Fibroblast of lung (primary cell): ENCODE data around the gene BEND4. TPM values are rescaled to one million over a fixed set of nuclear protein-coding genes. Genes with fewer than 3 reads are reported as not detected.
A peak's percentile ranks its signal among the peaks of the same experiment; 100 is the strongest.

Experiments
- DNase-seq, 2 donors: peaks; one replicate each; pipeline versions ENCODE4 v3.0.0 to v3.0.0-alpha.2; 2010; ENCODE audit warnings: low read depth in 2 of 2
- H2AFZ ChIP-seq: 2 replicates; pipeline ENCODE4 v1.5.1; 2012; ENCODE audit warnings: low read length, control low read depth, inconsistent platforms
- H3K27ac ChIP-seq: 2 replicates; pipeline ENCODE4 v1.5.1; 2011; ENCODE audit warnings: low read length, control low read depth; ENCODE audit not compliant: insufficient read depth
- H3K27me3 ChIP-seq: 2 replicates; pipeline ENCODE4 v1.5.1; 2011; ENCODE audit warnings: mild to moderate bottlenecking, low read length; ENCODE audit not compliant: control insufficient read depth, insufficient read depth
- H3K36me3 ChIP-seq: 2 replicates; pipeline ENCODE4 v1.5.1; 2011; ENCODE audit warnings: low read length; ENCODE audit not compliant: control insufficient read depth, insufficient read depth
- H3K4me1 ChIP-seq: 2 replicates; pipeline ENCODE4 v1.5.1; 2011; ENCODE audit warnings: low read length; ENCODE audit not compliant: control insufficient read depth, insufficient read depth; ENCODE audit errors: extremely low read depth
- H3K4me2 ChIP-seq: 2 replicates; pipeline ENCODE4 v1.5.1; 2011; ENCODE audit warnings: low read length, control low read depth; ENCODE audit not compliant: insufficient read depth; ENCODE audit errors: extremely low read depth
- H3K4me3 ChIP-seq, 4 experiments: fragments of 200-600 bp in 1 of 4; sonication (generic) in 1 of 4; replicated peaks in 1 of 4; 2 replicates each; pipeline ENCODE4 v1.5.1; 2011 to 2016; ENCODE audit warnings: low read length in 4 of 4, low read depth in 3 of 4, mild to moderate bottlenecking in 3 of 4, control low read depth in 2 of 4, inconsistent platforms in 1 of 4, mixed read lengths in 1 of 4; ENCODE audit not compliant: insufficient read depth in 1 of 4; ENCODE audit errors: control extremely low read depth in 1 of 4
- H3K79me2 ChIP-seq: 2 replicates; pipeline ENCODE4 v1.5.1; 2012; ENCODE audit warnings: mild to moderate bottlenecking, low read length, inconsistent platforms; ENCODE audit not compliant: control insufficient read depth, insufficient read depth
- H3K9ac ChIP-seq: 2 replicates; pipeline ENCODE4 v1.5.1; 2011; ENCODE audit warnings: mild to moderate bottlenecking, low read length, control low read depth; ENCODE audit not compliant: insufficient read depth
- H3K9me3 ChIP-seq: 2 replicates; pipeline ENCODE4 v1.5.1; 2012; ENCODE audit warnings: low read depth, low read length; ENCODE audit not compliant: control insufficient read depth, insufficient read depth
- H4K20me1 ChIP-seq: 2 replicates; pipeline ENCODE4 v1.5.1; 2011; ENCODE audit warnings: low read length; ENCODE audit not compliant: control insufficient read depth, insufficient read depth; ENCODE audit errors: extremely low read depth
- EZH2 ChIP-seq: IDR thresholded peaks from 2 replicates; pipeline ENCODE4 v1.5.1; 2012; ENCODE audit warnings: low read length, control low read depth, mild to moderate bottlenecking; ENCODE audit errors: missing control alignments
- polyA minus RNA-seq: library from RNA; depleted of rRNA, polyadenylated mRNA; stranded (reverse); fragments of >200 nt; gene quantifications from 2 replicates; pipeline ENCODE4 v1.2.3, GENCODE V29; 2011; ENCODE audit warnings: low replicate concordance
- polyA plus RNA-seq, 2 donors: library from polyadenylated mRNA; depleted of rRNA in 1 of 2; stranded (reverse) in 1 of 2; unstranded in 1 of 2; fragments of >200 nt; gene quantifications; 2 replicates each; pipeline ENCODE4 v1.2.1, GENCODE V29; 2011 to 2012; ENCODE audit warnings: missing spikeins in 1 of 2
- total RNA-seq: library from RNA; depleted of rRNA; stranded (reverse); fragments of >200 nt; gene quantifications from 2 replicates; pipeline ENCODE4 v1.2.1, GENCODE V29; 2014
- TF ChIP-seq, protein P1 (sequence below), 2 donors: IDR thresholded peaks in 1 of 2; conservative IDR thresholded peaks in 1 of 2; 1 replicate in 1 of 2; 2 replicates in 1 of 2; pipeline ENCODE4 v1.5.1; 2011 to 2012; ENCODE audit warnings: low read length in 2 of 2, control low read depth in 1 of 2, inconsistent platforms in 1 of 2, low read depth in 1 of 2, mild to moderate bottlenecking in 1 of 2

The BEND4 gene
- total RNA-seq (under 0.01 TPM in 1 of 2 replicates, not detected in the other), polyA plus RNA-seq (0.02 and 0.03 TPM in 2 replicates), polyA minus RNA-seq (not detected in 2 replicates)
- polyA plus RNA-seq (2012): not detected in 2 replicates

DNA sequence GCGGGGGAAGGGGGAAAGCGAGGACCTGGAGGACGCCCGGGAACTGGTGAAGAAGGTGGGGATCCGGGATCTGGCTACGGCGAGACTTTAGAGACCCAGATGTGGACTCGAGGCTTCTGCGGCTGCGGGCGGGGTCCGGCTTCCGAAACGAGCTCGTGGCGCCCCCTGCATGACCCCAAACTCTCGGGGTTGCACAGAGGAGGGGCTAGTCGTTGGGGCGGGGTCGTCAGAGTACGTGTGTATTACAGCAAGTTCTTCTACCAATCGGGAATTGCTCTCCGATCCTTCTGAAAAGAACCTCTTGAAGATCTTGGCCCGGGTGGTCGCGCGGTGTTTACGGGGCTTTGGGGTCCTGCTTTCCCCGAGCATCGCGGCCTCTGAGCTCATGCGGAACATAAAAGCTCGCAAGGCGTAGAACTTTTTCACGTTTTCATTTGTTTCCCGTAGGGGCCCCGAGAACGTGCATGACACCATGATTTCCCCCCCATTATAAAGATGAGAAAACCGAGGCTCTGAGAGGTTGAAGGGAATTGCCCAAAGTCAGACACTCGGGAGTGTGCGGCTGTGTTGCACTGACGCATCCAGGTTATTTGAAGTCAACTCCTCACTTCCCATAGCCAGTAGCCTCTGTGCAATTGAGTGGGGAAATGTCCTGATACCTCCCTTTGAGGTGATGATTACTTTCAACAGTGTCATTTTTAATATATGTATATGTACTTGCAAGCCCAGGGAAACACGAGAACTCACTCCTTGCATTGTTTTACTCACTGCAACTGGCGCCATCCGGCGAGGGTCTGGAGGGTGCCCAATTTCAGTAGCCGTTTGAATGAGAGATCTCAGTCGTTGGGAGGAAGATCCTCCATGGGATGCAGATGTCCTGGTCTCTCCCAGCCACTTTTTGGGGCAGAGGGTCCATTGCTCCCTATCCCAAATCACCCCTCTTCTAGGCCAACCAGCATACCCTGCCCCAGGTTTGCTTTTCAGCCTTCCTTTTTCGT, at the start of gene BEND4:
Gene BEND4 (minus strand): TSS at position 149 of the 998 bp plus-strand sequence. CDS start 512 bp downstream, outside the sequence.
- Histone ChIP-seq H3K9ac (no peak within 1 kb of the TSS), H3K36me3 (no peaks in the 10 kb centered on the region), H3K9me3 (no peaks in the 10 kb centered on the region), H2AFZ (no peak within 1 kb of the TSS), H3K79me2 (no peaks in the 10 kb centered on the region), H3K27ac (no peak within 1 kb of the TSS), H3K4me3 (peak within 1 kb of the TSS in 2 of 4 experiments; percentile 20 to 44), H3K4me2 (peak within 1 kb of the TSS; percentile 59), H4K20me1 (no peaks in the 10 kb centered on the region), H3K4me1 (no peaks in the 10 kb centered on the region), H3K27me3 (peaks cover 39% of the 10 kb centered on the region)
- no peak for DNase-seq
- peak; percentile 82 for TF ChIP-seq EZH2
- TF ChIP-seq, protein P1, sequence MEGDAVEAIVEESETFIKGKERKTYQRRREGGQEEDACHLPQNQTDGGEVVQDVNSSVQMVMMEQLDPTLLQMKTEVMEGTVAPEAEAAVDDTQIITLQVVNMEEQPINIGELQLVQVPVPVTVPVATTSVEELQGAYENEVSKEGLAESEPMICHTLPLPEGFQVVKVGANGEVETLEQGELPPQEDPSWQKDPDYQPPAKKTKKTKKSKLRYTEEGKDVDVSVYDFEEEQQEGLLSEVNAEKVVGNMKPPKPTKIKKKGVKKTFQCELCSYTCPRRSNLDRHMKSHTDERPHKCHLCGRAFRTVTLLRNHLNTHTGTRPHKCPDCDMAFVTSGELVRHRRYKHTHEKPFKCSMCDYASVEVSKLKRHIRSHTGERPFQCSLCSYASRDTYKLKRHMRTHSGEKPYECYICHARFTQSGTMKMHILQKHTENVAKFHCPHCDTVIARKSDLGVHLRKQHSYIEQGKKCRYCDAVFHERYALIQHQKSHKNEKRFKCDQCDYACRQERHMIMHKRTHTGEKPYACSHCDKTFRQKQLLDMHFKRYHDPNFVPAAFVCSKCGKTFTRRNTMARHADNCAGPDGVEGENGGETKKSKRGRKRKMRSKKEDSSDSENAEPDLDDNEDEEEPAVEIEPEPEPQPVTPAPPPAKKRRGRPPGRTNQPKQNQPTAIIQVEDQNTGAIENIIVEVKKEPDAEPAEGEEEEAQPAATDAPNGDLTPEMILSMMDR (conservative IDR thresholded peaks at IDR 0.05 in 1 of 2, IDR thresholded peaks at IDR 0.05 in 1 of 2; ENCODE audit: low read depth in 1 of 2, low read length in 2 of 2): no peak

DNA sequence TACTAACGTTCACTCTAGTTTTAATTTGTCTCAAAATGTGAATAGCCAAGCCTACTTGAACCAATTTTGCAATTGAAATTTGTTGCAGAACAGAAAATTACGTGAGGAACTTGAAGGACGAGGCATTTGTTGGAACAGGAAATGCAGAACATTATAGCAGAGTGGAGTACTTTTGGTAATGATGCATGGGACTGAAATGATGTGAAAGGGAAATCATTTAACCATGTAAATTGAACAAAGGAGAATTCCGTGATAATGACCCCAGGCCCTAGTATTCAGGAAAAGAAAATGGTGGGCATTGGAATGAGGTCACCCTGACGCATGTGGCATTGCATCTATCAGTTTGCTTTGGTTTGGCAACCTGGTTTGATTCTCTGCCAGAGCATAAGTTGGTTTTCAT, 44.9 kb upstream of the BEND4 start:
- no peaks in the 10 kb centered on the region for H3K79me2 ChIP-seq
- no peaks in the 10 kb centered on the region for H3K27me3 ChIP-seq
- DNase-seq: no peak
- H3K9ac ChIP-seq: no peak overlapping the region
- H4K20me1 ChIP-seq: no peaks in the 10 kb centered on the region
- no peak overlapping the region for H3K27ac ChIP-seq
- H3K4me3 ChIP-seq: no peak overlapping the region
- H3K4me1 ChIP-seq: no peaks in the 10 kb centered on the region
- no peak overlapping the region for H2AFZ ChIP-seq
- no peaks in the 10 kb centered on the region for H3K36me3 ChIP-seq
- no peak overlapping the region for H3K4me2 ChIP-seq
- no peak for TF ChIP-seq EZH2
- TF ChIP-seq, protein P1 (conservative IDR thresholded peaks at IDR 0.05 in 1 of 2, IDR thresholded peaks at IDR 0.05 in 1 of 2; ENCODE audit: low read depth in 1 of 2, low read length in 2 of 2): no peak
- no peaks in the 10 kb centered on the region for H3K9me3 ChIP-seq

DNA sequence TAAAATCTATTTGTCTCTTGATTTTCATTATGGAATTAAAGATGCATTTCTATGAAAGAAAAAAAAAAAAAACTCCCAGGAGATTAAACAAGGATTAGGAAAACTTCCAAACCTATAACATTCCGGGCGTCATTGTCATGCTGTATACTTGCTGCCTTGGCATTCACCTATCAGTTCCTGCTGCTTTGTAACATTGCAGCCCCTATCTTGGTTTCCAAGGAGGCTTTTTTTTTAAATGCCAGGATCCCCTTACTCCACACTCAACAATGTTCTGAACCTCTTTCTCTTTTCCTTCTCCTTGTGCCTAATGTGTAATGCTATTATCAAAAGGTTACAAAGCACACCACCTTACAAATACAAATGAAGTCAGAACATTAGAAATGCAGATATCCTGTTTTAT, 20.5 kb upstream of the BEND4 start:
- H3K27me3 ChIP-seq: no peaks in the 10 kb centered on the region
- H3K4me2 ChIP-seq: no peak overlapping the region
- H3K27ac ChIP-seq: no peak overlapping the region
- no peaks in the 10 kb centered on the region for H3K9me3 ChIP-seq
- H2AFZ ChIP-seq: no peak overlapping the region
- DNase-seq: no peak
- H4K20me1 ChIP-seq: no peaks in the 10 kb centered on the region
- no peak overlapping the region for H3K4me3 ChIP-seq
- H3K9ac ChIP-seq: no peak overlapping the region
- H3K4me1 ChIP-seq: no peaks in the 10 kb centered on the region
- H3K79me2 ChIP-seq: no peaks in the 10 kb centered on the region
- no peak for TF ChIP-seq EZH2
- TF ChIP-seq, protein P1 (conservative IDR thresholded peaks at IDR 0.05 in 1 of 2, IDR thresholded peaks at IDR 0.05 in 1 of 2; ENCODE audit: low read depth in 1 of 2, low read length in 2 of 2): no peak
- H3K36me3 ChIP-seq: no peaks in the 10 kb centered on the region
